Measurements from ENCODE around the gene WDFY4. TPM values are rescaled to one million over a fixed set of nuclear protein-coding genes. Genes with fewer than 3 reads are reported as not detected.

WDFY4 gene
- total and polyA plus RNA-seq, 2 of the 4 experiments (the other 2 are of a cell fraction) = not detected

DNA sequence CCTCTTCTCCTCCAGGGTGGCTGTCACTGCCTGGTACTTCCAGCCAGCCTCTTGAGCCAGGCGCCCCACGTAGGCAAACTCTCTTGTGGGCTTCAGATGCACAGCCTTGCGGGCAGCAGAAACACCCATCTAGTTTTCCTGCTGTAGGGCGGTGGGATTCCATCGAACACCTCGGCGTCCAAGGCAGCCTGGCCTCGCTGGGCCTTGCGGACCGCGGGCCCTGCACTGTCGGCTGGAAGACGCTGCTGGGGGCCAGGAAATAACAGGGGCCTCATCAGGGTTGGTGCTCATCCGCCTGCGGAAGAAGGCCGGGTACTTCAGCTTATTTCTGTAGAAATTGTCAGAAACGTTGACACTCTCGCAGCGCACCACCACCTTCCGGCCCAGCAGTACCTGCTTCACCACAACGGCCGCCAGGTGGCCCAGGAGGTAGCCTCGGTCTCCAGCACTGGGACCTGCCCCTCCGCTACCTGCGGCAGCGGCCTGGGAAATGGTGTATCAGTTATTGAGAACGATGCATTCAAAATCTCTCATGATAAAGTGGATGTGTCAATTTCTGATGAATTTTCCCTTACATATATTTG lies 61.1 kb downstream of the WDFY4 start:
- Histone ChIP-seq H2BK20ac (ENCODE audit: low read depth, low read length) (no peak overlapping the region), H3K27ac (ENCODE audit: insufficient read depth, low read length) (no peak overlapping the region), H3K4me1 (ENCODE audit: control insufficient read depth, insufficient read depth, low read length) (no peaks in the 10 kb centered on the region), H4K8ac (ENCODE audit: low read depth in 2 of 2, low read length in 2 of 2) (no peak overlapping the region), H2BK15ac (ENCODE audit: low read depth, low read length) (no peak overlapping the region), H3K14ac (replicated peaks; ENCODE audit: low read depth, low read length) (no peak overlapping the region), H3K23ac (ENCODE audit: low read depth, low read length) (no peak overlapping the region), H4K20me1 (ENCODE audit: insufficient read depth, low read length) (no peaks in the 10 kb centered on the region), H3K9me1 (ENCODE audit: insufficient read depth, low read length) (no peaks in the 10 kb centered on the region), H3K9me3 (ENCODE audit: control insufficient read depth, insufficient read depth, low read length) (no peaks in the 10 kb centered on the region), H2AK9ac (replicated peaks; ENCODE audit: low read depth, low read length, poor library complexity) (no peak overlapping the region), H3K4ac (ENCODE audit: low read depth, low read length) (no peak overlapping the region), H3K4me2 (ENCODE audit: low read depth, low read length) (no peak overlapping the region), H3K4me3 (ENCODE audit: insufficient read depth, low read depth, low read length) (no peak overlapping the region), H4K5ac (ENCODE audit: low read depth, low read length) (no peak overlapping the region), H4K91ac (ENCODE audit: insufficient read depth, low read depth, low read length) (no peak overlapping the region), H2AK5ac (ENCODE audit: low read depth, low read length) (no peak overlapping the region), H2BK5ac (ENCODE audit: low read depth, low read length, poor library complexity, severe bottlenecking) (no peak overlapping the region), H3K27me3 (ENCODE audit: control insufficient read depth, insufficient read depth, low read length) (peaks cover 7% of the 10 kb centered on the region), H3K9ac (ENCODE audit: low read depth, low read length) (no peak overlapping the region), H3K79me1 (ENCODE audit: low read depth in 1 of 2, low read length in 2 of 2) (no peaks in the 10 kb centered on the region), H3K36me3 (ENCODE audit: control insufficient read depth, insufficient read depth, low read length) (no peaks in the 10 kb centered on the region), H2BK120ac (ENCODE audit: low read depth, low read length) (no peak overlapping the region), H2AFZ (replicated peaks; ENCODE audit: low read length, poor library complexity) (no peak overlapping the region), H3K56ac (ENCODE audit: extremely low read depth, insufficient read depth, low read length) (no peak overlapping the region), H3K18ac (ENCODE audit: low read depth, low read length) (no peak overlapping the region)
- ChIA-PET CTCF (no interaction called here), POLR2A (ENCODE audit: unreplicated experiment) (no interaction called here)
- WGBS, 2 experiments (ENCODE audit: extremely low coverage in 2 of 2, insufficient read length in 1 of 2) = 36% methylated on average over 6 of the region's 27 CpGs; no CpG with 5 or more reads in 1 of the 2 experiments
- TF ChIP-seq, protein P1, sequence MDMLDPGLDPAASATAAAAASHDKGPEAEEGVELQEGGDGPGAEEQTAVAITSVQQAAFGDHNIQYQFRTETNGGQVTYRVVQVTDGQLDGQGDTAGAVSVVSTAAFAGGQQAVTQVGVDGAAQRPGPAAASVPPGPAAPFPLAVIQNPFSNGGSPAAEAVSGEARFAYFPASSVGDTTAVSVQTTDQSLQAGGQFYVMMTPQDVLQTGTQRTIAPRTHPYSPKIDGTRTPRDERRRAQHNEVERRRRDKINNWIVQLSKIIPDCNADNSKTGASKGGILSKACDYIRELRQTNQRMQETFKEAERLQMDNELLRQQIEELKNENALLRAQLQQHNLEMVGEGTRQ (IDR thresholded peaks at IDR 0.05; ENCODE audit: low read depth, low read length) = no peak
- TF ChIP-seq POLR2A (IDR thresholded peaks at IDR 0.05; ENCODE audit: low read depth, low read length) = no peak
- no peak for TF ChIP-seq RCOR1 (IDR thresholded peaks at IDR 0.05; ENCODE audit: insufficient replicate concordance, low read length)
- TF ChIP-seq NFE2L2 (IDR thresholded peaks at IDR 0.05; ENCODE audit: low read depth, low read length) = no peak
- no peak for TF ChIP-seq MXI1 (IDR thresholded peaks at IDR 0.05; ENCODE audit: borderline replicate concordance, low read depth, low read length)
- TF ChIP-seq RFX5 (IDR thresholded peaks at IDR 0.05; ENCODE audit: low read depth, low read length) = no peak
- no peak for TF ChIP-seq ELK1 (IDR thresholded peaks at IDR 0.05; ENCODE audit: borderline replicate concordance, low read depth, low read length)
- TF ChIP-seq CEBPB (IDR thresholded peaks at IDR 0.05; ENCODE audit: low read depth, low read length) = no peak
- BruUV-seq (replicated peaks) = no TSS peak
- dilution Hi-C loops (cut with HindIII; ENCODE audit: low sequenced_read_pairs, unreplicated experiment) = no loop called here
- in situ Hi-C loops (cut with MboI; ENCODE audit: low sequenced_read_pairs) = no loop called here
- DNase-seq (no peak), ATAC-seq (ENCODE audit: low read depth) (no peak)
- intact Hi-C loops (cut with micrococcal nuclease) = no loop called here

Data from IMR-90 (cell line).